GM23248 (cell line): Measurements from ENCODE around the gene SERPINB8. TPM values are rescaled to one million over a fixed set of nuclear protein-coding genes. Genes with fewer than 3 reads are reported as not detected.

Source experiments
- DNase-seq: peaks from one replicate; pipeline ENCODE4 v3.0.0-alpha.2; 2015
- H2AFZ ChIP-seq: fragments of 200-600 bp; sonication (generic); 2 replicates; pipeline ENCODE4 v1.6.1; 2016; ENCODE audit warnings: antibody characterized with exemption
- H3F3A ChIP-seq: fragments of 200-600 bp; sonication (generic); 2 replicates; pipeline ENCODE4 v1.6.1; 2016; ENCODE audit warnings: mild to moderate bottlenecking, antibody characterized with exemption, mixed run types; ENCODE audit not compliant: insufficient read depth
- H3K27ac ChIP-seq: fragments of 200-600 bp; sonication (generic); 2 replicates; pipeline ENCODE4 v1.5.1; 2016; ENCODE audit warnings: mild to moderate bottlenecking
- H3K27me3 ChIP-seq: fragments of 200-600 bp; sonication (generic); replicated peaks from 2 replicates; pipeline ENCODE4 v1.6.1; 2016; ENCODE audit warnings: mild to moderate bottlenecking; ENCODE audit not compliant: insufficient read depth
- H3K36me3 ChIP-seq: fragments of 200-600 bp; sonication (generic); 2 replicates; pipeline ENCODE4 v1.6.1; 2016; ENCODE audit warnings: low read depth, mild to moderate bottlenecking
- H3K4me1 ChIP-seq: fragments of 200-600 bp; sonication (generic); 2 replicates; pipeline ENCODE4 v1.6.1; 2016; ENCODE audit warnings: mild to moderate bottlenecking; ENCODE audit not compliant: insufficient read depth
- H3K4me2 ChIP-seq: fragments of 200-600 bp; sonication (generic); one replicate; pipeline ENCODE4 v1.6.1; 2016; ENCODE audit warnings: mild to moderate bottlenecking; ENCODE audit not compliant: unreplicated experiment
- H3K4me3 ChIP-seq: fragments of 200-600 bp; sonication (generic); 2 replicates; pipeline ENCODE4 v1.5.1; 2016; ENCODE audit warnings: mild to moderate bottlenecking
- H3K79me2 ChIP-seq: fragments of 200-600 bp; sonication (generic); 2 replicates; pipeline ENCODE4 v1.6.1; 2016; ENCODE audit warnings: mild to moderate bottlenecking; ENCODE audit not compliant: insufficient read depth
- H3K9ac ChIP-seq: fragments of 200-600 bp; sonication (generic); 2 replicates; pipeline ENCODE4 v1.6.1; 2016; ENCODE audit warnings: mild to moderate bottlenecking
- H3K9me2 ChIP-seq: fragments of 200-600 bp; sonication (generic); 2 replicates; pipeline ENCODE4 v1.6.1; 2016; ENCODE audit warnings: mixed run types, mild to moderate bottlenecking, moderate library complexity; ENCODE audit not compliant: insufficient read depth
- H3K9me3 ChIP-seq: fragments of 200-600 bp; sonication (generic); one replicate; pipeline ENCODE4 v1.6.1; 2017; ENCODE audit warnings: low read depth
- H4K20me1 ChIP-seq: fragments of 200-600 bp; sonication (generic); 2 replicates; pipeline ENCODE4 v1.6.0; 2016; ENCODE audit not compliant: insufficient read depth
- EZH2 ChIP-seq: fragments of 200-600 bp; sonication (generic); IDR thresholded peaks from 2 replicates; pipeline ENCODE4 v1.6.1; 2018; ENCODE audit warnings: antibody characterized with exemption, mild to moderate bottlenecking; ENCODE audit not compliant: insufficient read depth, poor library complexity, severe bottlenecking
- EZH2phosphoT487 ChIP-seq: fragments of 200-600 bp; sonication (generic); IDR thresholded peaks from 2 replicates; pipeline ENCODE4 v1.6.1; 2018; ENCODE audit warnings: antibody characterized with exemption, moderate library complexity, mild to moderate bottlenecking, low read depth; ENCODE audit not compliant: insufficient read depth
- WGBS, 2 experiments: methylation state at CpG; one replicate each; pipeline ENCODE4 v1.1.6; 2015 to 2017; ENCODE audit warnings: low lambda C conversion rate in 2 of 2, low coverage in 1 of 2; ENCODE audit errors: missing lambda C conversion rate in 2 of 2; 5-methylcytosine and 5-hydroxymethylcytosine counted together
- in situ Hi-C: fragments of 300-500 bp; cut with MboI; formaldehyde crosslinking; loops from 2 replicates; pipeline ENCODE4 v1.15.0; 2020
- polyA plus RNA-seq: library from polyadenylated mRNA; unstranded; fragments of >200 nt; fragmentation: Nextera tagmentation; extraction: Ambion mirVana; gene quantifications from 2 replicates; pipeline ENCODE4 v1.2.1, GENCODE V29; 2016
- total RNA-seq: library from RNA; depleted of rRNA; stranded (reverse); fragments of >200 nt; shearing (Covaris generic); gene quantifications from 2 replicates; pipeline ENCODE4 v1.2.3, GENCODE V29; 2014

SERPINB8 gene
- total and polyA plus RNA-seq, 2 experiments from 2014 or later = 21.2 to 57.3 TPM

GRCh38 chr18:64002581-64002980 lies 32.7 kb downstream of the SERPINB8 start:
- Histone ChIP-seq H3K27me3 (no peaks in the 10 kb centered on the region), H3F3A (no peaks in the 10 kb centered on the region), H3K9me2 (no peaks in the 10 kb centered on the region), H3K79me2 (no peaks in the 10 kb centered on the region), H2AFZ (no peak overlapping the region), H3K27ac (no peak overlapping the region), H3K9ac (no peak overlapping the region), H4K20me1 (no peaks in the 10 kb centered on the region), H3K36me3 (no peaks in the 10 kb centered on the region), H3K4me1 (no peaks in the 10 kb centered on the region), H3K4me3 (no peak overlapping the region), H3K4me2 (no peak overlapping the region), H3K9me3 (no peaks in the 10 kb centered on the region)
- 20 to 23% methylated on average over 9 to 38 of the region's 41 CpGs for WGBS, 2 experiments
- in situ Hi-C loops = no loop called here
- DNase-seq = no peak
- no peak for TF ChIP-seq EZH2phosphoT487
- no peak for TF ChIP-seq EZH2

- H2AFZ ChIP-seq = no peak overlapping the region
- H3K4me3 ChIP-seq = no peak overlapping the region
- no peaks in the 10 kb centered on the region for H4K20me1 ChIP-seq
- H3K27ac ChIP-seq = no peak overlapping the region
- no peaks in the 10 kb centered on the region for H3K4me1 ChIP-seq
- no peak overlapping the region for H3K4me2 ChIP-seq
- H3F3A ChIP-seq = no peaks in the 10 kb centered on the region
- H3K9ac ChIP-seq = no peak overlapping the region
- no peaks in the 10 kb centered on the region for H3K9me2 ChIP-seq
- H3K36me3 ChIP-seq = no peaks in the 10 kb centered on the region
- H3K27me3 ChIP-seq = no peaks in the 10 kb centered on the region
- no peaks in the 10 kb centered on the region for H3K9me3 ChIP-seq
- TF ChIP-seq EZH2phosphoT487 (no peak), EZH2 (no peak)
- no peak for DNase-seq
- 88 to 89% methylated on average over 3 of the region's 3 CpGs for WGBS, 2 experiments
- H3K79me2 ChIP-seq = no peaks in the 10 kb centered on the region
- in situ Hi-C loops = no loop called here
Measured at GRCh38 chr18:64009305-64009704, 39.4 kb downstream of the SERPINB8 start.

- Histone ChIP-seq H2AFZ (no peak overlapping the region), H3K79me2 (no peaks in the 10 kb centered on the region), H3F3A (no peaks in the 10 kb centered on the region), H4K20me1 (no peaks in the 10 kb centered on the region), H3K27ac (no peak overlapping the region), H3K9me2 (no peaks in the 10 kb centered on the region), H3K9me3 (no peaks in the 10 kb centered on the region), H3K4me3 (no peak overlapping the region), H3K36me3 (no peaks in the 10 kb centered on the region), H3K4me1 (no peaks in the 10 kb centered on the region), H3K27me3 (no peaks in the 10 kb centered on the region; the same call in 1 of the 2 replicates), H3K4me2 (no peak overlapping the region), H3K9ac (no peak overlapping the region)
- TF ChIP-seq EZH2phosphoT487 = no peak
- no peak for TF ChIP-seq EZH2
- in situ Hi-C loops = no loop called here
- DNase-seq = no peak
- 65 to 69% methylated on average over 2 of the region's 2 CpGs for WGBS, 2 experiments
Measured at GRCh38 chr18:64011513-64011912, 41.6 kb downstream of the SERPINB8 start.

- in situ Hi-C loops = no loop called here
- Histone ChIP-seq H3K9ac (no peak overlapping the region), H3F3A (no peaks in the 10 kb centered on the region), H3K9me2 (no peaks in the 10 kb centered on the region), H3K27me3 (peaks cover 8% of the 10 kb centered on the region; the same call in 1 of the 2 replicates), H3K4me1 (no peaks in the 10 kb centered on the region), H2AFZ (no peak overlapping the region), H3K9me3 (no peaks in the 10 kb centered on the region), H4K20me1 (no peaks in the 10 kb centered on the region), H3K4me2 (no peak overlapping the region), H3K36me3 (no peaks in the 10 kb centered on the region), H3K27ac (no peak overlapping the region), H3K4me3 (no peak overlapping the region), H3K79me2 (no peaks in the 10 kb centered on the region)
- WGBS, 2 experiments = 0% methylated on average over 1 of the region's 1 CpG
- TF ChIP-seq EZH2phosphoT487 (no peak), EZH2 (no peak)
- DNase-seq = peak; percentile 54
Measured at GRCh38 chr18:64017870-64018269, 48.0 kb downstream of the SERPINB8 start.
